Measurements from ENCODE around the gene ASIC4. TPM values are rescaled to one million over a fixed set of nuclear protein-coding genes. Genes with fewer than 3 reads are reported as not detected.

Gene ASIC4
- total RNA-seq, 1 donor: not detected

GRCh38 chr2:219500135-219500534 is 14.1 kb upstream of the ASIC4 start:
- peaks cover 32% of the 10 kb centered on the region for H3K4me1 ChIP-seq (ENCODE audit: insufficient read depth, low read length)
- H3K4me3 ChIP-seq (ENCODE audit: low read length): no peak overlapping the region
- H3K9me3 ChIP-seq (ENCODE audit: low read depth, low read length): no peaks in the 10 kb centered on the region
- H3K27me3 ChIP-seq (ENCODE audit: insufficient read depth, low read length): peaks cover 26% of the 10 kb centered on the region

- H3K4me1 ChIP-seq (ENCODE audit: insufficient read depth, low read length): peaks cover 25% of the 10 kb centered on the region
- no peaks in the 10 kb centered on the region for H3K9me3 ChIP-seq (ENCODE audit: low read depth, low read length)
- no peak overlapping the region for H3K4me3 ChIP-seq (ENCODE audit: low read length)
- H3K27me3 ChIP-seq (ENCODE audit: insufficient read depth, low read length): peaks cover 9% of the 10 kb centered on the region
These were observed 12.4 kb upstream of the ASIC4 start for GRCh38 chr2:219501849-219502248.

DNA sequence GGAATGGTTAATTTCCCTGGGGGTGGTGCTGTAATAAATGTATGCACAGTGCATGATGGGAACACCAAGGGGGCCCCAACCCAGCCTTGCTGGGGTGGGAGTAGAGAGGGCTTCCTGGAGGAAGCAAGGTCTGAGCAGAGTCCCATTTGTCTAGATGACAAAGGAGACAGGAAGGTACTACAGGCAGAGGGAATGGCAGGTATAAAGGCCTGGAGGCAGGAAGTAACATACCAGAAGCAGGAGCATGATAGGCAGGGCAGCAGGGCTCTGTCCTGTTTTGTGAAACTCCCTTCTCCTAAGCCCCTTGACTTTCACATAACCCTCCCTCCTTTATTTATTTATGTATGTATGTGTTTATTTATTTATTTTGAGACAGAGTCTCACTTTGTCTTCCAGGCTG is 11.7 kb upstream of the ASIC4 start:
- Histone ChIP-seq H3K4me3 (ENCODE audit: low read length) (no peak overlapping the region), H3K9me3 (ENCODE audit: low read depth, low read length) (no peaks in the 10 kb centered on the region), H3K4me1 (ENCODE audit: insufficient read depth, low read length) (peaks cover 18% of the 10 kb centered on the region), H3K27me3 (ENCODE audit: insufficient read depth, low read length) (peaks cover 1% of the 10 kb centered on the region)

DNA sequence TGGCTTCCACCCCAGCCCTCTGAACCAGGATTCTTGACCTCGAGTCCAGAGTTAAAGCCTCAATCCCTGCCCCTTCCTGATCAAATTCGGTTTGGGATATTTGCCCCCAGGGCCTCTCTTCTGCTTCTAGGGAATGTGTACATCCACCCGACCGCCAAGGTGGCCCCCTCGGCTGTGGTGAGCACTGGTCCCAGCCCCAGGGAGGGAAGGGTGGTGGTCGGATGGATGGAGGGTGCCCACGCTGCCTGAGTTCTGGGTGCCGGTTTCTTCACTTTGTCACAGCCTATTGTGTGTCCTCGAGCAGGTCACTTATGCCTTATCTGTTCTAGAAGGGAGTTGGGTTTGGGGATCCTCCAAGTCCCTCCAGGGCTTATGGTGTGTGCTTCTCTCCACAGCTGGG is 8.7 kb upstream of the ASIC4 start:
- H3K4me1 ChIP-seq (ENCODE audit: insufficient read depth, low read length): peaks cover 11% of the 10 kb centered on the region
- no peaks in the 10 kb centered on the region for H3K9me3 ChIP-seq (ENCODE audit: low read depth, low read length)
- peaks cover 8% of the 10 kb centered on the region for H3K27me3 ChIP-seq (ENCODE audit: insufficient read depth, low read length)

GRCh38 chr2:219506153-219506801 is 8.0 kb upstream of the ASIC4 start:
- peaks cover 13% of the 10 kb centered on the region for H3K27me3 ChIP-seq (ENCODE audit: insufficient read depth, low read length)

More for the DNA sequence above, 8.7 kb upstream of the ASIC4 start:
- no peak overlapping the region for H3K4me3 ChIP-seq (ENCODE audit: low read length)

DNA sequence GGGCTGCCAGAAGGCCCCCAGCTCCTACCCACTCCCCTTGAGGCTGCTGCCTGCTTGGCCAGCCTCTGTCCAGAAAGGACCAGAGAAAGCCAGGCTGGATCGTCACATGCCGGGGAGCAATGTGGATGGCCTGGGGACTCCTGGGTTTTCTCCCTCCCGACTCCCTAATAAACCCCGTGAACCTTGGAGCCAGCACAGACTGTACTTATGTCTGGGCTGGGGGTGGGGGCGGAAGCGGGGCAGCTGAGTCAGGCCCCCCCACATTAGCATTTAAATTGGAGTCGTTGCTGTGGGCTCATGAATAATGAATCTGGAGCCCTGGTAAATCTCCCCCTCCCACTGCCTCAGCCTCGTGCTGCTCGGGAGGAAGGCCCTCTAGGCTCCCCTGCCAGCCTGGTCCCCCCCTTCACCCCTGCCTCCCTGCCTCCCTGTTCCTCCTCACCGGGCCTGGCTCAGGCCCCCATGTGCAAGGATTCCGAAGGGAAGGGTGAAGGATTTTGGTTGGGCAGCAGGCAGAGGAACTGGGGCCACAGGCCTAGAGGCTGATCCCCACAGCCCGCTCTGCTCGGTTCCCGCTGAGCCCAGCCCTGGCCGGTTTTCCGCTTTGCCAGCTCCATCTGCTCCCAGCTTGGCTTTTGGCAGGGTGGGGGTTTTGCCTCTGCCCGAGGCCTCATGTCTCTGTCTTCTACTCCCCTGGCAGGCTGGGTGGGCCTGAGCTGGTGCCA is 7.3 kb upstream of the ASIC4 start:
- peaks cover 15% of the 10 kb centered on the region for H3K27me3 ChIP-seq (ENCODE audit: insufficient read depth, low read length)
- H3K4me3 ChIP-seq (ENCODE audit: low read length): no peak overlapping the region
- H3K4me1 ChIP-seq (ENCODE audit: insufficient read depth, low read length): peaks cover 11% of the 10 kb centered on the region
- no peaks in the 10 kb centered on the region for H3K9me3 ChIP-seq (ENCODE audit: low read depth, low read length)

More at GRCh38 chr2:219506153-219506801, 8.0 kb upstream of the ASIC4 start:
- peaks cover 11% of the 10 kb centered on the region for H3K4me1 ChIP-seq (ENCODE audit: insufficient read depth, low read length)
- H3K9me3 ChIP-seq (ENCODE audit: low read depth, low read length): no peaks in the 10 kb centered on the region
- no peak overlapping the region for H3K4me3 ChIP-seq (ENCODE audit: low read length)

DNA sequence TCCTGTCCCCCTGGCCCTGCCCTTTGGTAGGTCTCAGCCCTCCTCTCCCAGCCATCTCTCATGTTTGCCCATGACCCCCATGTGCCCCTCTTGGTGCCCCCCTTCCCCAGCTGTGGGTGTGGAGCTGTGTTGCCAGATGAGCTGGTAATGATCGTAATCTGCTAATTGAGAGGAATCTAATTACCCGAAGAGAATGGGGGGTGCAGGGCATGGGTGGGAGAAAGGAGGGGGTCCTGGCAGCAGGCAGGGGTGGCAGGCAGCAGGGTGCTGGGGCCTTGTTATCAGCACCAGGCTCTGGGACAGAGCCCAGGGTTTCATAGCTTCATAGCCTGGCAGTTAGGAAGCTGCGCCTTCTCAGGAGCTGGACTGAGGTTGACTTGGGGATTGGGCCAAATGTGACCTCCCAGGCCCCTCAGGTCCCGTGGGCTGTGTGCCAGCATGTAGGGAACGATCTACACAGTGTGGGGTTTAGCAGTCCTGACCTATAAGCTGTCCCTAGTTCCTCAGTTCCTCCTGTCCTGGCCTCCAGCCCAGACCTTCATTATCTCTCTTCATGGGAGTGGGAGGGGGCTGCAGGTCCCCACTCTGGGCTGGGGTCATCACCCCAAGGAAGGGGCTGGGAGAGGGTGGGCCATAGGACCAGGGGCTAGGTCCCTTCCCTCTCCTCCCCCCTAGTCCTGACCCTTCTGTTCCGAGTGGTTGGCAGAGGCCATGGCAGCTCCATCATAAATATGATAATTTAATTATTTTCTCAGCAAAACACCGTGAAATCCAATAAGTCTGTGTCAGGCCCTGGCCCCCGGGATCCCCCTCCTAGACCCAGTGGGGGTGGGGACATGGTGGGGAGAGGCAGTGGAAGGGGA is 6.5 kb upstream of the ASIC4 start:
- Histone ChIP-seq H3K9me3 (ENCODE audit: low read depth, low read length) (no peaks in the 10 kb centered on the region), H3K27me3 (ENCODE audit: insufficient read depth, low read length) (peaks cover 23% of the 10 kb centered on the region), H3K4me1 (ENCODE audit: insufficient read depth, low read length) (peaks cover 11% of the 10 kb centered on the region), H3K4me3 (ENCODE audit: low read length) (no peak overlapping the region)

DNA sequence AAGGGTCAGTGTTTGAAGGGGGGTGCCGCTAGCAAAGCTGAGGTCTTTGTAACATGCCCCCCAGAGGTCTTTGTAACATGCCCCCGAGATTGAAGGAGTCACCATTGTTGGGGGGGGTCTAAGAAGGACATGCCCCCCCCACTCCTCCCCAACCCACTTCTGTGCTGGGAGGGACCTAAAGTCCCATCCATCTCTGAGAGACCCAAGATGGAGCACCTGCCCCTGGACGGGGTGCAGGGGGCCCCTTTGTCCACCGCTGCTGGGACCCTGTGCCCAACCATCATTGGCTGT is 5.9 kb upstream of the ASIC4 start:
- peaks cover 28% of the 10 kb centered on the region for H3K27me3 ChIP-seq (ENCODE audit: insufficient read depth, low read length)
- H3K4me3 ChIP-seq (ENCODE audit: low read length): no peak overlapping the region
- H3K4me1 ChIP-seq (ENCODE audit: insufficient read depth, low read length): peaks cover 11% of the 10 kb centered on the region
- no peaks in the 10 kb centered on the region for H3K9me3 ChIP-seq (ENCODE audit: low read depth, low read length)

GRCh38 chr2:219508971-219509779 is 5.1 kb upstream of the ASIC4 start:
- Histone ChIP-seq H3K27me3 (ENCODE audit: insufficient read depth, low read length) (peaks cover 36% of the 10 kb centered on the region), H3K9me3 (ENCODE audit: low read depth, low read length) (no peaks in the 10 kb centered on the region), H3K4me1 (ENCODE audit: insufficient read depth, low read length) (peaks cover 11% of the 10 kb centered on the region), H3K4me3 (ENCODE audit: low read length) (no peak overlapping the region)

DNA sequence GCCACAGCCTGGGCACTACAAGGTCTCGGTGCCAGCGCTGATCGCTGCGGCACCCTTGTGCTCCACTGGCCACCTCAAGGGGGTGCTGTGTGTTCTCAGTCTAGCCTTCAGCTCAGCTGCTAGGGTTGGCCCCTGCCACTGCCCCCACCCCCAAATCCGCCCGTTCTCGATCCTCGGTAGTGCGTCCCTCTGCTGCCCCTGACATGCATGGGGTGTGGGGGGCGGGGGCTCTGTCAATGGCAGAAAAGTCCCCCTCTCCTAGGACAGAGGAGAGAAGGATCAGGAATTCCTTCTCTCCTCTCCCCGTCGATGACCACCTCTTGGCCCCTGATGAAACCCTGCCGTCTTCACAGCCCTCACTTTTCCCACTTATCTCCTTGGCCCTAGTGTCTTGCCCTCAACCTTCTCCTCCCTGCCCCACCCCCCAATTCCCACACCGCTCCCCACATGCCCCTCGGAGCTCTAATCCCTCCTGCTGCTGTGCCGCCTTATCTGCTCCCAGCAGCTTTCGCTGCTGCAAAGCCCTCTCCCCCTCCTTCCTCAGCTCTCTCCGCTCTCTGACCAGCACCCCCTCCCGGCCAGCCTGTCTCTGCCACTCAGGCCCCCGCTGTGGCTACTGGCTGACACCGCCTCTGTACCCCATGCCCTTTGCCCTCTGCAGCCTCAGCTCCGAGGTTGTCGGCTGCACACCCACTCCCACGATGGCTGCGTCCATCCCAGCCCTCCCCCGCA is 4.3 kb upstream of the ASIC4 start:
- Histone ChIP-seq H3K4me3 (ENCODE audit: low read length) (no peak overlapping the region), H3K4me1 (ENCODE audit: insufficient read depth, low read length) (peaks cover 11% of the 10 kb centered on the region), H3K27me3 (ENCODE audit: insufficient read depth, low read length) (peaks cover 39% of the 10 kb centered on the region), H3K9me3 (ENCODE audit: low read depth, low read length) (no peaks in the 10 kb centered on the region)

DNA sequence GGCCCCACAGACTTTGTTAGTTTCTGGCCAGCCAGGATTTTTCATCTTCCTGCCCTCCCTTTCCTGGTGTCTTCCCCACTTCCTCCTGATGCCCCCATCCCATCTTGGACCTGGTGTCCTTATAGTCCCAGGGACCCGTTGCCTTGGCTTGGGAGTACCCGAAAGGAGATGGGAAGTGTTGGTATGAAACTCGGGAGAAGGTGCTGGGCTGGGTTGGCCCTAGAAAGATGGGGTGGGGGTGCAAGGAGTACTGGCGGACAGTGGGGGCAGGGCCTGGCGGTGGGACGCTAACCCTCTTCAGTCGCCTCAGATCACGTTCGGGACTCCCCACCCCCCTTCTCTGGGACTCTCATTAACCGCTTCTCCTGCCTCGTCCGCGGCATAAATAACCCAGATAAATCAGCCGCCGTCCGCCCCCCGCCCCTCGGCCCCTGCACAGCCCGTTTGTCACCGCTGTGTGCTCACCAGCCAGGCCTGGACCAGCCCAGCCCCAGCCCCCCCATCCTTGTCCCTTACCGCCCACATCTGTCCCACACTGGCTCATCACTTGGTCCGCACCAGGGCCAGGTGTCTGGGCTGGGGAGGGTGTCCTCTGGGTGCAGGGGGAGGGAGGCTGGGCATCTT is 3.7 kb upstream of the ASIC4 start:
- Histone ChIP-seq H3K9me3 (ENCODE audit: low read depth, low read length) (no peaks in the 10 kb centered on the region), H3K27me3 (ENCODE audit: insufficient read depth, low read length) (peaks cover 42% of the 10 kb centered on the region), H3K4me3 (ENCODE audit: low read length) (no peak overlapping the region), H3K4me1 (ENCODE audit: insufficient read depth, low read length) (peaks cover 11% of the 10 kb centered on the region)

GRCh38 chr2:219511547-219512325 is 2.5 kb upstream of the ASIC4 start:
- Histone ChIP-seq H3K9me3 (ENCODE audit: low read depth, low read length) (no peaks in the 10 kb centered on the region), H3K4me3 (ENCODE audit: low read length) (no peak overlapping the region), H3K4me1 (ENCODE audit: insufficient read depth, low read length) (peaks cover 11% of the 10 kb centered on the region), H3K27me3 (ENCODE audit: insufficient read depth, low read length) (peaks cover 42% of the 10 kb centered on the region)

DNA sequence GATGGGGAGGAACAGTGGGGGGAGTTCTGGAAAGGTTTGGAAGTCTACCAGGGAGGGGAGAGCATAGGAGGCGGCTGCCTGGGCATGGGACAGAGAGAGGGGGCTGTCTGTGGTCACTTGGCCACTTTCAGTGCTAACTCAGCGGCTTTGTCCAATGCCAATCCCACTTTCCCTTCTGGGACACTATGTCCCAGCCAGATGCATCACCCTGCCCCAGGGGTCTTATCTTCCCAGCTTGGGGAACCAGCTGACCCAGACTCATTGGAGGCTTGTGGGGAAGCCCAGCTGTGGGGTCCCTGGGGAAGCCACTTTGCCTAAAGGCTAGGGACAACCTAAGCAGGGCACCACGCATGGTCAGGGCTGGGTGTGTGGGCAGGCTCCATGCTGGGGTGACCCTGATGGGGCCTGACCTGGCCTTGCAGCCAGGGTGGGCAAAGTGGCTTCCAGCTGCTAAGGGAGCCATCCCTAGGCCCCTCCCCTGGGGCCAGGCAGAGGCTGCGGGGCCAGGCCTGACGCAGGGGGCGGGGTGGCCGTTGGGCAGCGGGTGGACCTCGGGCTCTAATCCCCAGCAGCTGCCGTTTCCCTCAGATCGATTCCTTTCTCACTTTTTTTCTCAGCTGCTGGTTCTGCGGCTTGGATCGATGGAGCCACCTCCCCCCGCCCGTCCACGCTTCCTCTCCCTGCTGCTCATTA is 1.6 kb upstream of the ASIC4 start:
- Histone ChIP-seq H3K4me3 (ENCODE audit: low read length) (no peak overlapping the region), H3K27me3 (ENCODE audit: insufficient read depth, low read length) (peaks cover 42% of the 10 kb centered on the region), H3K9me3 (ENCODE audit: low read depth, low read length) (no peaks in the 10 kb centered on the region), H3K4me1 (ENCODE audit: insufficient read depth, low read length) (peaks cover 11% of the 10 kb centered on the region)

Data from mononuclear cell (primary cell).